SH-SY5Y (cell line): Measurements from ENCODE around the gene TMEM69.

Experiments
- GATA2 ChIP-seq: IDR thresholded peaks from 2 replicates; pipeline ENCODE4 v1.6.1; 2011; ENCODE audit warnings: mild to moderate bottlenecking, low read depth, low read length
- GATA3 ChIP-seq: IDR thresholded peaks from 2 replicates; pipeline ENCODE4 v1.6.1; 2011; ENCODE audit warnings: low read depth, mild to moderate bottlenecking, low read length, moderate library complexity

- no peak for TF ChIP-seq GATA3
- TF ChIP-seq GATA2, result no peak
These were observed 28.7 kb downstream of the TMEM69 start for GRCh38 chr1:45716700-45717099.
